Measurements from ENCODE around the gene CFAP70. TPM values are rescaled to one million over a fixed set of nuclear protein-coding genes. Genes with fewer than 3 reads are reported as not detected.
"Not testable (repeated sequence)": the region's sequence is repeated elsewhere in the genome, so short reads cannot be mapped to it uniquely, and the experiment has no call there.

CFAP70 gene
- total RNA-seq, 1 donor from 2014 or later: 0.25 TPM

DNA sequence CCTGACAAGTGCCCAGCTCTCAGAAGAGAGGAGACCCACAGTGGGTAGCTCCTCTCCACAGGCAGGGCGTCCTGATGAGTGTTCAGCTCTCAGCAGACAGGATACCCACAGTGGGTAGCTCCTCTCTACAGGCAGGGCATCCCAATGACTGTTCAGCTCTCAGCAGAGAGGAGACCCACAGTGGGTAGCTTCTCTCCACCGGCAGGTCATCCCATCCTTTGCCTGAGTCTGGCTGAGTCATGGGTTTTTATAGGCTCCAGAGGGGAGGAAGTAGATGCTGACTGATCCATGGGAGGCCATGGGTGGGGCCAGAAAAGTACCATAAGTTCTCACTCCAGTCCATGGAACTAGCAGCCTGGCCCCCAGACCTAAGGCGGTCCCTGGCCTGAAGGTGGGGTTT is 18.5 kb downstream of the CFAP70 start:
- intact Hi-C loops (cut with micrococcal nuclease): no loop called here

DNA sequence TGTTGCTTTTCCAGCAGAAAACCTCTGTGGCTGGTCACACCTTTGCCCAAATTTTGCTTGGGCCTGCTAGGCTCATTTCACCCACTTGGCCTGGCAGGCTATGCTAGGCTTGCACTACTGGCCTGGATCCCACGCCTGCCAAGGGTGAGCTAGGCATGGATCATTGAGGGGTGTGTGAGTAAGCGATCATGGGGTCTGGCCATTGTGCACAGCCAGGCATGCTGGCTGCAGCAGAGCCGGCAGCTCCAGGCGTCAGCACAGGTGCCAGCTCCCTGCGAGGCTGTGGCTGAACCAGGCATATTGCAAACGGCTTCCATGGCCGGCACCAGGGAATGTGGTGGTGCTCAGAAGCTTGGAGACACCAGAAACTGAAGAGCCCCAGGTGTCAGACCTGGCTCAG is 19.2 kb downstream of the CFAP70 start:
- intact Hi-C loops (cut with micrococcal nuclease): no loop called here

DNA sequence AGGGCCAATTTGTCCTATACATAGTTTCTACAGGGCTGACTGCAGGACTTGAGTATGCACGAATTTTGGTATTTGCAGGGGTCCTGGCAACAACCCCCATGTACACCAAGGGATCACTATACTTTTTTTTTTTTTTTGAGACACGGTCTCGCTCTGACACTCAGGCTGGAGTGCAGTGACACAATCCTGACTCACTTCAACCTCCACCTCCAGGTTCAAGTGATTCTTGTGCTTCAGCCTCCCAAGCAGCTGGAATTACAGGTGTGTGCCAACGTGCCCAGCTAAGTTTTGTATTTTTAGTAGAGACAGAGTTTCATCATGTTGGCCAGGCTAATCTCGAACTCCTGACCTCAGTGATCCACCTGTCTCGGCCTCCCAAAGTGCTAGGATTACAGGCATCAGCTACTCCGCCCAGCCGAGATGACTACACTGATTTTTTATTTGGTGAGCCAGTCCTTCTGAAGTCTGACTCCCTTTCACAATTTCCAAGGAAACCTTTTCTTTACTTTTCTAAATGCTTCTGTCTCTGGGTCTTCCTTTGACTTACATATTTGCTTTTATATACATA is 19.8 kb downstream of the CFAP70 start:
- intact Hi-C loops (cut with micrococcal nuclease): no loop called here

DNA sequence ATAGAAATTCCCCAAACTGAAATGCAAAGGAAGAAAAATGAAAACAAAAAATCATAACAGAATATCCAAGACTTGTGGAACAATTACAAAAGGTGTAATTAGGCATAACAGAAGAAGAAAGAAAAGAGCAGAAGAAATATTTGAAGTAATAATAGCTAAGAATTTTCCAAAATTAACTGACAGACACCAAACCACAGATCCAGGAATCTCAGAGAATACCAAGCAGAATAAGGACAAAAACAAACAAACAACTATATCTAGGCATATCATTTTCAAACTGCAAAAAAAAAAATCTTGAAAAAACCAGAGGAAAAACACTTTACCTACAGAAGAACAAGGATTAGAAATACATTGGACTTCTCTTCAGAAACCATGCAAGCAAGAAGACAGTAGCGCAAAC is 25.5 kb downstream of the CFAP70 start:
- intact Hi-C loops (cut with micrococcal nuclease): no loop called here

DNA sequence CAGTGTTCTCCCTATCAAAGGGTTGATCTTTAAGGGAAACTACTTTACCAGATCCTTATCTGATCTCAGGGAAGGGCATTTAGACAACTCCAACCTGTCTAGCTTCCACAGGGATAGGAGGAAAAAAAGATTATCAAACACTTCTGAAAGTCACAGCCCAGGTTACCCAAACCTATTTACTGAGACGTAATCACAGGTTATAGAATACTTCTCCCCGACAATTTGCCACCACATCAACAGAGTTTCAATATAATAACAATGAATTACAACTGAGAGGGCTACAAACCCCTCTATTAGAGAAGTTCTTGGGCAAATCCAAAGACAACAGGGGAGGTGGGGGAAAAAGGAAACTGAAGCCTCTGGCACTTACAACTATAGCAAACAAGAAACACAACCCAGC is 26.3 kb downstream of the CFAP70 start:
- intact Hi-C loops (cut with micrococcal nuclease): no loop called here

DNA sequence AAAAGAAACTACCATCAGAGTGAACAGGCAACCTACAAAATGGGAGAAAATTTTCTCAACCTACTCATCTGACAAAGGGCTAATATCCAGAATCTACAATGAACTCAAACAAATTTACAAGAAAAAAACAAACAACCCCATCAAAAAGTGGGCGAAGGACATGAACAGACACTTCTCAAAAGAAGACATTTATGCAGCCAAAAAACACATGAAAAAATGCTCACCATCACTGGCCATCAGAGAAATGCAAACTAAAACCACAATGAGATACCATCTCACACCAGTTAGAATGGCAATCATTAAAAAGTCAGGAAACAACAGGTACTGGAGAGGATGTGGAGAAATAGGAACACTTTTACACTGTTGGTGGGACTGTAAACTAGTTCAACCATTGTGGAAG is 30.1 kb downstream of the CFAP70 start:
- intact Hi-C loops (cut with micrococcal nuclease): not testable (repeated sequence)

DNA sequence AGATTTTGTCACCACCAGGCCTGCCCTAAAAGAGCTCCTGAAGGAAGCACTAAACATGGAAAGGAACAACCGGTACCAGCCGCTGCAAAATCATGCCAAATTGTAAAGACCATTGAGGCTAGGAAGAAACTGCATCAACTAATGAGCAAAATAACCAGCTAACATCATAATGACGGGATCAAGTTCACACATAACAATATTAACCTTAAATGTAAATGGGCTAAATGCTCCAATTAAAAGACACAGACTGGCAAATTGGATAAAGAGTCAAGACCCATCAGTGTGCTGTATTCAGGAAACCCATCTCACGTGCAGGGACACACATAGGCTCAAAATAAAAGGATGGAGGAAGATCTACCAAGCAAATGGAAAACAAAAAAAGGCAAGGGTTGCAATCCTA is 33.4 kb downstream of the CFAP70 start:
- intact Hi-C loops (cut with micrococcal nuclease): not testable (repeated sequence)

DNA sequence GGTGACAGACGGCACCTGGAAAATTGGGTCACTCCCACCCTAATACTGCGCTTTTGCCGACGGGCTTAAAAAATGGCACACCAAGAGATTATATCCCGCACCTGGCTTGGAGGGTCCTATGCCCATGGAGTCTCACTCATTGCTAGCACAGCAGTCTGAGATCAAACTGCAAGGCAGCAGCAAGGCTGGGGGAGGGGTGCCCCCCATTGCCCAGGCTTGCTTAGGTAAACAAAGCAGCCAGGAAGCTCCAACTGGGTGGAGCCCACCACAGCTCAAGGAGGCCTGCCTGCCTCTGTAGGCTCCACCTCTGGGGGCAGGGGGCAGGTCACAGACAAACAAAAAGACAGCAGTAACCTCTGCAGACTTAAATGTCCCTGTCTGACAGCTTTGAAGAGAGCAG is 35.1 kb downstream of the CFAP70 start:
- intact Hi-C loops (cut with micrococcal nuclease): not testable (repeated sequence)

DNA sequence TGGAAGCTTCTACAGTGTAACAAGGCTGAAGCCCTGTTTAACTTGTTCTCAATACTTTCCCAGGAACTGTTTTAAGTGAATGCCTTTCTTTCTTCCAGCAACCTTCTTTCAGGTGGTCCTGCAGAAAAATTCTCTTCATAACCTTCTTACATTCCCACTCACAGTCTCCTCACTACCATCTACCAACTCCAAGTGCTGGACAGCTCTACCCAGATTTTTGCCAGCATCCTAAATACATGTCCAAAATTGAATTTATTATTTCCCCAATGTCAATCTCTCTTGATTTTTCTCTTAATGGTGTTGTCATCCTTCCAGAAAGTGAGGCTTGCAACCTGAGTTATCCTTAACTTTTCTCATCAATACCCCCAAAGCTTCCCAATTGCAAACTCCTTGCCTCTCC is 48.2 kb downstream of the CFAP70 start:
- intact Hi-C loops (cut with micrococcal nuclease): no loop called here

DNA sequence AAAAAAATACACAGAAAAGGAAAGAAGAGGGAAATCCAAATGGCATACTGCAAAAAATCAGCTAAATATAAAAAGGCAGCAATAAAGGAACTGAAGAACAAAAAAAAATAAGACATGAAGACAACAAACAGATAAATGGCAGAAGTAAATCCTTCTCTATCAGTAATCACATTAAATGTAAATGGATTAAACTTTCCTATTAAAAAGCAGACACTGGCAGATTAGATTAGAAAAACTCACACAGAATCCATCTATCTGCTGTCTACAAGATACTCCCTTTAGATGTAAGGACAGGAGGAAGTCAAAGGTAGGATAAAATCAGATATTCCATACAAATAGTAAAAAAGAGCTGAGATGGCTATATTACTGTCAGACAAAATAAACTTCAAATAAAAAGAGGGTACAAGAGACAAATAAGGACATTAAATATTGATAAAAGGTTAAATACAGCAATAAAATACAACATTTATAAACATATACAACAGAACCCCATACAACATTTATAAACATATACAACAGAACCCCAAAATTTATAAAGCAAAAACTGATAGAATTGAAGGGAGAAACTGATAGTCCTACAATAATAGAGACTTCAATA is 51.4 kb downstream of the CFAP70 start:
- intact Hi-C loops (cut with micrococcal nuclease): no loop called here

DNA sequence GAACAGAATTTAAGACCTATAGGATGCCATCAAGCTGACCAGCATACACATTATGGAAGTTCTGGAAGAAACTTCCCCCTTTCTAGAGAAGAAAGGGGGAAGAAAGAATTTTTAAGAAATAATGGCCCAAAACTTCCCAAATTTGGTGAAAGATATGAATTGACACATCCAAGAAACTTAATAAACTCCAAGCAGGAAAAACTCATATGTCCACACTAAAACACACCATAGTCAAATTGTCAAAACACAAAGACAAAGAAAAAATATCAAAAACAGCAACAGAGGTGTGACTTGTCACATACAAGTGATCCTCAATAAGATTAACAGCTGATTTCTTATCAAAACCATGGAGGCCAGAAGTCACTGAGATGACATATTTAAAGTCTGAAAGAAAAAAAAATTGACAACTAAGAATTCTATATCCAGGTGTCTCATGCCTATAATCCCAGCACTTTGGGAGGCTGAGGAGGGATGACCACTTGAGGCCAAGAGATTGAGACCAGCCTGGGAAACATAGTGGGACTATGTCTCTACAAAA is 52.4 kb downstream of the CFAP70 start:
- intact Hi-C loops (cut with micrococcal nuclease): no loop called here

DNA sequence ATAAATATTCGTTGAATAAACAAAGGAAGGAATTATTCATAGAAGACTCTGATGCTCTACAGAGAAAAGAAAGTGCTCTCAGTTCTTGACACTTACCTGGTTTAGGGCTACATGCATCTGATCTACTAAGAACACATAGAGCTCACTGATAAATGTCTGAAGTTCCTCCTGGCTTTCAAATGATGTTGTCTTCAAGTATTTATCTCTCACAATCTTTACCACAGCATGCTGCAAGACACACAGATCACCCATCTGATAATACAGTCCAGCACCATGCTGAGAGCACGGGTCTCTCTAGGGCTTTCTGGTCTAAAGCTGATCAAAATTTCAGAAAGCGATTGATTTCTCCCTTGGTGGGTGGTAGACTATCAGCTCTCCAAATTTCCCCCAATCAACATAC is 61.7 kb downstream of the CFAP70 start:
- intact Hi-C loops (cut with micrococcal nuclease): no loop called here

DNA sequence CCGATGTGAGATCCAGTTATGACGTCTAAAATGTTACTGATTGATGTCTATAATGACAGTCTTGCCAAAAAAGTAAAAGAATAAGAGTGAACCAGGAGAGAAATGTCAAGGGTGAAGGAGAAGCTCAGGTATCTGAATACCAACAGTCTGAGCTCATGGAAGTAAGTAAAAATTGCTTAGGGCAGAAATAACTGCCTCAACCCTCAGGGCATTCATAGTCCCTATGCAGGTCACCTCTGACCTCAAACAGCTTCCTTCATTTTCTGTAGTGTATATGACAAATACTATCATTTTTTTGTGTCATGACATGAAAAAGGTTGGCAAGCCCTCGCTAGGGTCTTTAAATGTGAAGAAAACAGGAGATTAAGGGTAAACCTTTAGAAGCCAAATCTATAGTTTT is 65.2 kb downstream of the CFAP70 start:
- intact Hi-C loops (cut with micrococcal nuclease): no loop called here

DNA sequence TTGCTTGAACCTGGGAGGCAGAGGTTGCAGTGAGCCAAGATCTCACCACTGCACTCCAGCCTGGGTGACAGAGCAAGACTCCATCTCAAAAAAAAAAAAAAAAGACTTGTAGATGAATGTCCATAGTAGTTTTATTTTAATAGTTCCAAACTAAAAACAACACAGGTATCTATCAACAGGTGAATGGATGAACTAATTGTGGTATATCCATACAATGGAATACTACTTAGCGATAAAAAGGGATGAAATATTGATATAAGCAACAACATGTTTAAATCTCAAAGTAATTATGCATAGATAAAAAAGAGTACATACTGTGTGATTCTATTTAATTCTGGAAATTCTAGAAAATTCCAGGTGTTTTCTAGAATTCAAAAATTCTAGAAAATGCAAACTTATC is 68.7 kb downstream of the CFAP70 start:
- intact Hi-C loops (cut with micrococcal nuclease): no loop called here

DNA sequence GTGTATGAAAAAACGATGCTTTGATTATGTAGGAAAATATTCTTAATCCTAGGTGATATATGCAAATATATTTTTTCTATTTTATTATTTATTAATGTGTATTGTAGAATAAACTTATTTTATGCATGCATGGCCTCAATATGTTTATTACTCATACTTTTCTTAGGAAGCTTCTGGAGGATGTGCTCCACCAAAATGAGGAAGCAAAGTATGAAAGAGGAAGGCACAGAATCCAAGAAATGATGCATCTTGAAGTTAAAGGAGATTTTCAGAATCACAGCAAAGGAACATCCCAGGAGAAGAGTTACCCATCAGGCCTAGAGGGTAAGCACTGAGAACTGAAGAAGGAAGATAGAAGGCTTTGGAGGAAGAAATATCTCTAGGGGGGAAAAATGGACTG is 71.2 kb downstream of the CFAP70 start:
- intact Hi-C loops (cut with micrococcal nuclease): no loop called here

DNA sequence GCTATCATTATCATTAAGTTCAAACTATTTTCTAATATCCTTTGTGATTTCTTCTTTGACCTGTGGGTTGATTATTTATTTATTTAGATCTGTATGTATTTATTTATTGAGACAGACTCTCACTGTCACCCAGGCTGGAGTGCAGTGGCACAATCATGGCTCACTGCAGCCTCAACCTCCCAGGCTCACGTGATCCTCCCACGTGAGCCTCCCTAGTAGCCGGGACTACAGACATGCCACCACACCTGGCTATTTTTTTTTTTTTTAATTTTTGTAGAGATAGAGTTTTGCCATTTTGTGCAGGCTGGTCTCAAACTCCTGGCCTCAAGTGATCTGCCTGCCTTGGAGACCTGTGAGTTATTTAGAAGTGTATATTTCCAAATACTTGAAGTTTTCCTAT is 77.6 kb downstream of the CFAP70 start:
- intact Hi-C loops (cut with micrococcal nuclease): no loop called here

DNA sequence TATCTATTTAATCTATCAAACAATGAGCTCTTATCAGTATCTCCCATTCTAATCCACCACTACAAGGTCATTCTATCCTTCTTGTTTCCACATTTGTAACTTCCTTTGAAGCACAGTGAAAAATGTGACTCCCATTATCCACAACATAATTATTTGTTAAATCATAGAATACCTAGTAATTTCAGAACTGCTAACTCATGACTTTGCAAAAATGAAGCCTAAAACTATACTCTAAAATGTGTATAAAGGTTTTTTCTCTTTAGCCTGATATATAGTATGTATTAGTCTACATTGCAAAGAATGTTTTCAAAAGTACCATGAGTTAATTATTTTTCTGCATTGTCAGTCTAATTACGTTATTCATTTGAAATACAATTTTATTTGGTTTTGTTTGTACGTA is 94.2 kb downstream of the CFAP70 start:
- intact Hi-C loops (cut with micrococcal nuclease): loop anchor here (1.0 kb wide), 1 partner anchor 380 kb away; no protein-coding TSS in a partner anchor

DNA sequence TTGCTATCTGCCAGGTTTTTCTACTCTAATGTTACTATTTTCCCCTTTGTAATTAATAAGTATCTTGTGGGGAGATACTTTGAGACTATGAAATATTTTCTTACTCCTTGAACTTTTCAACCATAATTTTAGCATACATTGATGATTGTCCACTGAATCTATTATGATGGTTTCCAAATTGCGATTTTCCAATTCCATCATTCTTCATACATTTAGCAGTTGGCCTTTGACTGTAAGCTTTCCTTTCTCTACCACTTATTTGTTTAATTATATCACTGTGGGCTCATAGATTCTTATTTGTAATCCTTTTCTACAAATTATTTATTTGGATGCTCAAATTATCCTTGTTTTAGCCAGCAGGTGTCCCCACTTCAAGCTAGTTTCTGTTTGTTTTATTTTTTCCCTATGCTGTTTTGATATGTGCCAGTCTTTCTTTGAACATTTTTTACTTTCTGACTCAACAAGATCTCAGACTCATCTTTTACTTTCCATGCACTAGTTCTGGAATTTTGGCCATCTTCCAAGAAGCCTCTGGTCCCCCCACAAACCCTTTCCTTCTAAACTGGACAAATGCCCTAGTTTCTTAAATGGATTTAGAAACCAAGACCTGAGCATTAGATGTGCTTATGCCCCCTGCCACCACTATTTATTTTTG is 94.8 kb downstream of the CFAP70 start:
- intact Hi-C loops (cut with micrococcal nuclease): loop anchor here (1.0 kb wide), 1 partner anchor 380 kb away; no protein-coding TSS in a partner anchor

DNA sequence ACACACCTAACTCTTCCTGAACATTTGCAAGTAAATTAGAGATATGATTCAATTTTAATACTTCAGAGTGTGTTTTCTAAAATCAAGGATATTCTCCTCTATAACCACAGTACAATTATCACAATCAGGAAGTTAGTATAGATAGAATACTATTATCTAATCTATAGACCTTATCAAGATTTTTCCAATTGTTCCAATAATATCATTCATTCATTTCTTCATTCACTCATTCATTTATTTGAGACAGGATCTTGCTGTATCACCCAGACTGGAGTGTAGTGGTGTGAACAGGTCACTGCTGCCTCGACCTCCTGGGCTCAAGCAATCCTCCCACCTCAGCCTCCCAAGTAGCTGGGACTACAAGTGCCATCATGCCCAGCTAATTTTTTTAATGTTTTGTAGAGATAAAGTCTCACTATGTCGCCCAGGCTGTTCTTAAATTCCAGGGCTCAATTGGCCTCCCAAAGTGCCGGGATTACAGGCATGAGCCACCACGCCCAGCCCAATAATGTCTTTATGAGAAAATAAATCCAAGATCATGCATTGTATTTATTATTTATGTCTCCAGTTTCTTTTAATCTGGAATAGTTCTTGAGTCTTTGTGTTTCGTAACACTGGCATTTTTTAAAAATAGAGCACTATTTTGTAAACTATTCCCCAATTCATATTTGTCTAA is 95.6 kb downstream of the CFAP70 start:
- intact Hi-C loops (cut with micrococcal nuclease): no loop called here

DNA sequence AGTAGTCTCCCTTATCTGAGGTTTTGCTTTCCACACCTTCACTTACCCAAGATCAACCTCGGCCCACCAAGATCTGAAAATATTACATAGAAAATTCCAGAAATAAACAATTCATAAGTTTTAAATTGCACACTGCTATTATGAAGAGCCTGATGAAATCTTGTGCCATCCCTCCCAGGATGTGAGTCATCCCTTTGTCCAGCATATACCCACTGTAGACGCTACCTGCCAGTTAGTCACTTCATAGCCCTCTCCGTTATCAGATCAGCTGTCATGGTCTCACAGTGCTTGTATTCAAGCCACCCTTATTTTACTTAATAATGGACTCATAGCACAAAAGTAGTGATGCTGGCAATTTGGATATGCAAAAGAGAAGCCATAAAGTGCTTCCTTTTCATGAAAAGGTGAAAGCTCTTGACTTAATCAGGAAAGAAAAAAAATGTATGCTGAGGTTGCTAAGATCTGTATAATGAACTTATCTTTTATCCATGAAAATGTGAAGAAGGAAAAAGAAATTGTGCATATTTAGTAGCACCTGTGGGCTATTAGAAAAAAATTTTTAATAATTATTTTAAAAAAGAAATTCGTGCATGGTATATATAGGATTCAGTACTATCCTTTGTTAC is 96.4 kb downstream of the CFAP70 start:
- intact Hi-C loops (cut with micrococcal nuclease): no loop called here

DNA sequence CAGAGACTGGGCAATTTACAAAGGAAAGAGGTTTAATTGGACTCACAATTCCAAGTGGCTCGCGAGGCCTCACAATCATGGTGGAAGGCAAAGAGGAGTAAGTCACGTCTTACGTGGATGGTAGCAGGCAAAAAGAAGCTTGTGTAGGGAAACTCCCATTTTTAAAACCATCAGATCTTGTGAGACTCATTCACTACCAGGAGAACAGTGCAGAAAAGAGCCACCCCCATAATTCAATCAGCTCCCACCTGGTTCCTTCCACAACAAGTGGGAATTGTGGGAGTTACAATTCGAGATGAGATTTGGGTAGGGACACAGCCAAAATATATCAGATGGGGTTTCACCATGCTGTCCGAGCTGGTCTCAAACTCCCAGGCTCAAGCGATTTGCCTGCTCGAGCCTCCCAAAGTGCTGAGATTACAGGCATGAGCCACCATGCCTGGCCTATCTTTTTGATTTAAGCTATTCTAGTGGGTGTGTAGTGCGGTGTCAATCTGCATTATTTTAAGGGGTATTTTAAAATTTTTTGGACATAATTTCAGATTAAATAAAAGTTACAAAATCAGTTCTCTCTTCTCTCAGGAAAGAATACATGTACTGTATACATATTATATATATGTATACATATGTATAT is 97.2 kb downstream of the CFAP70 start:
- intact Hi-C loops (cut with micrococcal nuclease): no loop called here
